Measurements from ENCODE around the gene LSS.

GRCh38 chr21:46193829-46194373 is 34.7 kb downstream of the LSS start:
- TF ChIP-seq, protein P1, sequence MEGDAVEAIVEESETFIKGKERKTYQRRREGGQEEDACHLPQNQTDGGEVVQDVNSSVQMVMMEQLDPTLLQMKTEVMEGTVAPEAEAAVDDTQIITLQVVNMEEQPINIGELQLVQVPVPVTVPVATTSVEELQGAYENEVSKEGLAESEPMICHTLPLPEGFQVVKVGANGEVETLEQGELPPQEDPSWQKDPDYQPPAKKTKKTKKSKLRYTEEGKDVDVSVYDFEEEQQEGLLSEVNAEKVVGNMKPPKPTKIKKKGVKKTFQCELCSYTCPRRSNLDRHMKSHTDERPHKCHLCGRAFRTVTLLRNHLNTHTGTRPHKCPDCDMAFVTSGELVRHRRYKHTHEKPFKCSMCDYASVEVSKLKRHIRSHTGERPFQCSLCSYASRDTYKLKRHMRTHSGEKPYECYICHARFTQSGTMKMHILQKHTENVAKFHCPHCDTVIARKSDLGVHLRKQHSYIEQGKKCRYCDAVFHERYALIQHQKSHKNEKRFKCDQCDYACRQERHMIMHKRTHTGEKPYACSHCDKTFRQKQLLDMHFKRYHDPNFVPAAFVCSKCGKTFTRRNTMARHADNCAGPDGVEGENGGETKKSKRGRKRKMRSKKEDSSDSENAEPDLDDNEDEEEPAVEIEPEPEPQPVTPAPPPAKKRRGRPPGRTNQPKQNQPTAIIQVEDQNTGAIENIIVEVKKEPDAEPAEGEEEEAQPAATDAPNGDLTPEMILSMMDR (IDR thresholded peaks at IDR 0.05): no peak
- no peak for TF ChIP-seq POLR2A (IDR thresholded peaks at IDR 0.05)
